Aorta (tissue), 5 donors: ENCODE data around the gene ZNF343. TPM values are rescaled to one million over a fixed set of nuclear protein-coding genes. Genes with fewer than 3 reads are reported as not detected.

ENCODE experiments used
- ATAC-seq: fragments of 200-7000 bp; cut with Tn5 transposase; one replicate; pipeline ENCODE4 v1.9.1; 2022; ENCODE audit warnings: moderate library complexity; ENCODE audit not compliant: low FRiP score
- DNase-seq, 2 donors: peaks; one replicate each; pipeline ENCODE4 v3.0.0-alpha.2; 2020
- H3K27ac ChIP-seq, 2 donors: one replicate each; pipeline ENCODE4 v1.5.1; 2013; ENCODE audit warnings: low read length in 2 of 2, mild to moderate bottlenecking in 2 of 2, moderate library complexity in 2 of 2, control low read depth in 1 of 2, inconsistent platforms in 1 of 2, low read depth in 1 of 2
- H3K27me3 ChIP-seq, 2 donors: one replicate each; pipeline ENCODE4 v1.6.1; 2013; ENCODE audit warnings: control low read depth in 1 of 2, low read length in 1 of 2, mild to moderate bottlenecking in 1 of 2, moderate library complexity in 1 of 2; ENCODE audit not compliant: insufficient read depth in 2 of 2, control insufficient read depth in 1 of 2
- H3K36me3 ChIP-seq, 2 donors: one replicate each; pipeline ENCODE4 v1.6.1; 2013; ENCODE audit warnings: control low read depth in 1 of 2, low read length in 1 of 2, mild to moderate bottlenecking in 1 of 2; ENCODE audit not compliant: insufficient read depth in 2 of 2, control insufficient read depth in 1 of 2
- H3K4me1 ChIP-seq, 2 donors: one replicate each; pipeline ENCODE4 v1.6.1; 2013; ENCODE audit warnings: low read length in 2 of 2, control low read depth in 1 of 2, mild to moderate bottlenecking in 1 of 2, moderate library complexity in 1 of 2; ENCODE audit not compliant: insufficient read depth in 2 of 2, control insufficient read depth in 1 of 2
- H3K4me3 ChIP-seq, 2 donors: one replicate each; pipeline ENCODE4 v1.5.1; 2013; ENCODE audit warnings: low read length in 2 of 2, control low read depth in 1 of 2, mild to moderate bottlenecking in 1 of 2
- H3K9me3 ChIP-seq: one replicate; pipeline ENCODE4 v1.6.1; 2013; ENCODE audit warnings: mild to moderate bottlenecking, low read length; ENCODE audit not compliant: control insufficient read depth
- WGBS, 2 donors: extraction: QIAGEN DNeasy Blood & Tissue Kit; methylation state at CpG; one replicate each; pipeline ENCODE4 v1.1.7; 2013; 5-methylcytosine and 5-hydroxymethylcytosine counted together
- intact Hi-C, 2 donors: fragments of 100-400 bp; cut with DNase I; formaldehyde crosslinking; loops; one replicate each; pipeline versions ENCODE4 v1.14.2 to v1.15.0; 2022
- polyA plus RNA-seq, 2 donors: library from polyadenylated mRNA; stranded (reverse); fragments of 200-250 nt; gene quantifications; one replicate each; pipeline ENCODE4 v1.2.3, GENCODE V29; 2013
- total RNA-seq, 2 donors: library from RNA; stranded (reverse); fragmentation: NEBNext Ultra II Directional; extraction: Animal tissue kit (Norgen Biotek cat#: 25700); gene quantifications; one replicate each; pipeline ENCODE4 v1.2.1, GENCODE V29; 2021
- donor health status: healthy with polysubstance abuse.
- donor health status: Bipolar disorder and iron deficiency.
- donor health status: DM: no; HTN: no; CAD: no.
- donor health status: DM: no; HTN: no; CAD: no.
- donor health status: DM: yes; HTN: yes; CAD: no.

The ZNF343 gene
- total and polyA plus RNA-seq, 4 donors: 5.3 to 15.0 (median 11.8) TPM

- H3K36me3 ChIP-seq: peaks cover 6 to 12% of the 10 kb centered on the region in 2 donors
- intact Hi-C loops: no loop called here
- no peaks in the 10 kb centered on the region for H3K9me3 ChIP-seq
- ATAC-seq (no peak), DNase-seq (no peak)
- WGBS, 2 donors: 89 to 93% methylated on average over 4 of the region's 4 CpGs
- no peak overlapping the region for H3K4me3 ChIP-seq
- no peak overlapping the region for H3K27ac ChIP-seq
- H3K27me3 ChIP-seq: no peaks in the 10 kb centered on the region
- H3K4me1 ChIP-seq: no peaks in the 10 kb centered on the region
Observed at GRCh38 chr20:2460752-2461424, 47.8 kb downstream of the ZNF343 start.

- Histone ChIP-seq H3K36me3 (peaks cover 6 to 12% of the 10 kb centered on the region in 2 donors), H3K4me1 (no peaks in the 10 kb centered on the region), H3K9me3 (no peaks in the 10 kb centered on the region), H3K4me3 (no peak overlapping the region), H3K27me3 (no peaks in the 10 kb centered on the region), H3K27ac (no peak overlapping the region)
- ATAC-seq: no peak
- no peak for DNase-seq
- WGBS, 2 donors: 63 to 86% methylated on average over 1 of the region's 1 CpG
- intact Hi-C loops: loop anchor here (10.0 kb wide), 4 partner anchors 255 to 695 kb away; no protein-coding TSS in a partner anchor
Observed at GRCh38 chr20:2459981-2460751, 48.5 kb downstream of the ZNF343 start.

- intact Hi-C loops: loop anchor here (10.0 kb wide), 4 partner anchors 254 to 694 kb away; no protein-coding TSS in a partner anchor
- H3K27me3 ChIP-seq: no peaks in the 10 kb centered on the region
- H3K9me3 ChIP-seq: no peaks in the 10 kb centered on the region
- no peak overlapping the region for H3K4me3 ChIP-seq
- no peaks in the 10 kb centered on the region for H3K4me1 ChIP-seq
- DNase-seq (no peak), ATAC-seq (no peak)
- no peak overlapping the region for H3K27ac ChIP-seq
- H3K36me3 ChIP-seq: peaks cover 3 to 10% of the 10 kb centered on the region in 2 donors
- 82 to 83% methylated on average over 3 of the region's 3 CpGs for WGBS, 2 donors
Observed at GRCh38 chr20:2458919-2459499, 49.7 kb downstream of the ZNF343 start.

GRCh38 chr20:2455771-2456497 lies 52.8 kb downstream of the ZNF343 start:
- H3K4me3 ChIP-seq: no peak overlapping the region
- ATAC-seq (no peak), DNase-seq (no peak)
- peaks cover 0 to under 1% of the 10 kb centered on the region in 2 donors for H3K36me3 ChIP-seq
- no peaks in the 10 kb centered on the region for H3K4me1 ChIP-seq
- intact Hi-C loops: loop anchor here (10.0 kb wide), 4 partner anchors 251 to 691 kb away; no protein-coding TSS in a partner anchor
- H3K27ac ChIP-seq: no peak overlapping the region
- WGBS, 2 donors: 33 to 36% methylated on average over 2 of the region's 2 CpGs
- H3K27me3 ChIP-seq: no peaks in the 10 kb centered on the region
- no peaks in the 10 kb centered on the region for H3K9me3 ChIP-seq

GRCh38 chr20:2453792-2454191 lies 54.9 kb downstream of the ZNF343 start:
- ATAC-seq: no peak
- Histone ChIP-seq H3K9me3 (no peaks in the 10 kb centered on the region), H3K36me3 (no peaks in the 10 kb centered on the region), H3K27me3 (no peaks in the 10 kb centered on the region), H3K27ac (no peak overlapping the region), H3K4me1 (no peaks in the 10 kb centered on the region), H3K4me3 (no peak overlapping the region)
- 82 to 83% methylated on average over 3 of the region's 3 CpGs for WGBS, 2 donors
- intact Hi-C loops: loop anchor here (5.0 to 10.0 kb wide), 6 partner anchors 96 to 689 kb away; no protein-coding TSS in a partner anchor
- DNase-seq: no peak

- Histone ChIP-seq H3K27me3 (no peaks in the 10 kb centered on the region), H3K4me1 (no peaks in the 10 kb centered on the region), H3K36me3 (no peaks in the 10 kb centered on the region), H3K27ac (no peak overlapping the region), H3K9me3 (no peaks in the 10 kb centered on the region), H3K4me3 (no peak overlapping the region)
- ATAC-seq (peak; percentile 79), DNase-seq (peak; percentile 77 to 83)
- intact Hi-C loops: loop anchor here (5.0 to 10.0 kb wide), 6 partner anchors 95 to 687 kb away; no protein-coding TSS in a partner anchor
- 51 to 53% methylated on average over 8 of the region's 8 CpGs for WGBS, 2 donors
Observed at GRCh38 chr20:2451939-2452732, 56.6 kb downstream of the ZNF343 start.

GRCh38 chr20:2451422-2451821 lies 57.3 kb downstream of the ZNF343 start:
- H3K4me3 ChIP-seq: no peak overlapping the region
- WGBS, 2 donors: 69 to 73% methylated on average over 5 of the region's 5 CpGs
- DNase-seq: no peak
- no peak for ATAC-seq
- no peaks in the 10 kb centered on the region for H3K36me3 ChIP-seq
- intact Hi-C loops: loop anchor here (5.0 to 10.0 kb wide), 6 partner anchors 94 to 687 kb away; no protein-coding TSS in a partner anchor
- H3K9me3 ChIP-seq: peaks cover 4% of the 10 kb centered on the region
- H3K27ac ChIP-seq: no peak overlapping the region
- H3K4me1 ChIP-seq: no peaks in the 10 kb centered on the region
- no peaks in the 10 kb centered on the region for H3K27me3 ChIP-seq
